ENCODE results near the gene ELOVL7.
"Not testable (repeated sequence)": the region's sequence is repeated elsewhere in the genome, so short reads cannot be mapped to it uniquely, and the experiment has no call there.

The ELOVL7 gene

GRCh38 chr5:60715201-60715928 is 128.7 kb downstream of the ELOVL7 start:
- DNase-seq (ENCODE audit: low read depth, low spot score) = not testable (repeated sequence)

- no peak for DNase-seq (ENCODE audit: low read depth, low spot score)
Measured at GRCh38 chr5:60712950-60713349, 131.1 kb downstream of the ELOVL7 start.

GRCh38 chr5:60711892-60712291 is 132.2 kb downstream of the ELOVL7 start:
- not testable (repeated sequence) for DNase-seq (ENCODE audit: low read depth, low spot score)

GRCh38 chr5:60710362-60710761 is 133.7 kb downstream of the ELOVL7 start:
- DNase-seq (ENCODE audit: low read depth, low spot score) = no peak

- no peak for DNase-seq (ENCODE audit: low read depth, low spot score)
Measured at GRCh38 chr5:60705144-60705543, 138.9 kb downstream of the ELOVL7 start.

DNA sequence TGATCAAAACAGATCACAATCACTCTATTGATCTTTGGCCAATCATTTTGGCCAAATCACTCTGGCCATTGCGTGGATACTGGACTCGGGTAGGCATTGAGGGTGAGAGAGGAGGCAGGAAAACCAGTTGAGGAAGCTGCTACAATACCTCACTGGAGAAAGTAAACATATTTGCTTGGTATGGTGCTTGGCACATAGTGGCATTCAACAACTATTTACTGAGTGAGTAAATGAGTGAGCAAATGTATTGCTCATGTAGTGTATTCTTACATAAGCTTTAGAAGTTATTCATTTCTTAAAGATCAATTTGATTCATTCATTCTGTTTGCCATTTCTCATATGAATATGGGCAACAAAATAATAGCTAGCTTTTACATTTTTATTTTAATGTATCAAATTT is 140.1 kb downstream of the ELOVL7 start:
- no peak for DNase-seq (ENCODE audit: low read depth, low spot score)
